IMR-90 (cell line): ENCODE measurements around the gene JPH3. TPM values are rescaled to one million over a fixed set of nuclear protein-coding genes. Genes with fewer than 3 reads are reported as not detected.

Experiments used
- ATAC-seq: fragments of 200-7000 bp; cut with Tn5 transposase; 2 replicates; pipeline ENCODE4 v1.9.1; 2020; ENCODE audit warnings: low read depth, mild to moderate bottlenecking, moderate library complexity
- BruUV-seq: library from RNA; stranded (reverse); fragments of 400-500 nt; replicated peaks from 2 replicates; lab custom pipeline; 2021; lab: Mats Ljungman, UMichigan
- CTCF ChIA-PET: fragments of 300-600 bp; formaldehyde crosslinking; extraction: SDS; loops from one replicate; lab custom pipeline; 2021; ENCODE audit warnings: antibody characterized with exemption; lab: Yijun Ruan, JAX
- POLR2A ChIA-PET: fragments of 300-600 bp; sonication (Branson Sonifier 250); formaldehyde crosslinking; loops from one replicate; lab custom pipeline; 2022; ENCODE audit warnings: antibody characterized with exemption; ENCODE audit not compliant: unreplicated experiment; lab: Charles Lee
- DNase-seq: peaks from one replicate; pipeline ENCODE4 v3.0.0; 2013
- H2AFZ ChIP-seq: replicated peaks from 2 replicates; pipeline ENCODE3; 2013; ENCODE audit warnings: low read length, mild to moderate bottlenecking; ENCODE audit not compliant: poor library complexity
- H2AK5ac ChIP-seq: 2 replicates; pipeline ENCODE4 v1.6.1; 2013; ENCODE audit warnings: low read depth, low read length, inconsistent platforms
- H2AK9ac ChIP-seq: replicated peaks from 2 replicates; pipeline ENCODE3; 2013; ENCODE audit warnings: mild to moderate bottlenecking, low read depth, low read length, moderate library complexity; ENCODE audit not compliant: poor library complexity
- H2BK120ac ChIP-seq: 2 replicates; pipeline ENCODE4 v1.6.1; 2013; ENCODE audit warnings: low read depth, low read length, inconsistent platforms
- H2BK15ac ChIP-seq: 3 replicates; pipeline ENCODE4 v1.6.1; 2013; ENCODE audit warnings: low read depth, low read length, inconsistent platforms
- H2BK20ac ChIP-seq: 2 replicates; pipeline ENCODE4 v1.6.1; 2013; ENCODE audit warnings: low read depth, mild to moderate bottlenecking, inconsistent platforms, low read length, moderate library complexity
- H2BK5ac ChIP-seq: 2 replicates; pipeline ENCODE4 v1.6.1; 2013; ENCODE audit warnings: mild to moderate bottlenecking, low read depth, low read length, inconsistent platforms; ENCODE audit not compliant: poor library complexity, severe bottlenecking
- H3K14ac ChIP-seq: replicated peaks from 2 replicates; pipeline ENCODE4 v1.6.1; 2013; ENCODE audit warnings: low read depth, low read length, inconsistent platforms
- H3K18ac ChIP-seq: 2 replicates; pipeline ENCODE4 v1.6.1; 2013; ENCODE audit warnings: low read depth, low read length, control low read depth
- H3K23ac ChIP-seq: 2 replicates; pipeline ENCODE4 v1.6.1; 2013; ENCODE audit warnings: low read depth, low read length, inconsistent platforms
- H3K27ac ChIP-seq: 2 replicates; pipeline ENCODE4 v1.5.1; 2013; ENCODE audit warnings: mild to moderate bottlenecking, control low read depth, low read length; ENCODE audit not compliant: insufficient read depth
- H3K27me3 ChIP-seq: 2 replicates; pipeline ENCODE4 v1.6.1; 2013; ENCODE audit warnings: low read length; ENCODE audit not compliant: control insufficient read depth, insufficient read depth
- H3K36me3 ChIP-seq: 2 replicates; pipeline ENCODE4 v1.6.1; 2013; ENCODE audit warnings: low read length, mixed read lengths; ENCODE audit not compliant: control insufficient read depth, insufficient read depth
- H3K4ac ChIP-seq: 2 replicates; pipeline ENCODE4 v1.6.1; 2013; ENCODE audit warnings: low read depth, low read length, inconsistent platforms
- H3K4me1 ChIP-seq: 2 replicates; pipeline ENCODE4 v1.6.1; 2013; ENCODE audit warnings: low read length, mixed read lengths; ENCODE audit not compliant: control insufficient read depth, insufficient read depth
- H3K4me2 ChIP-seq: 2 replicates; pipeline ENCODE4 v1.6.1; 2013; ENCODE audit warnings: low read depth, mild to moderate bottlenecking, control low read depth, low read length, moderate library complexity
- H3K4me3 ChIP-seq: 2 replicates; pipeline ENCODE4 v1.5.1; 2013; ENCODE audit warnings: low read depth, mild to moderate bottlenecking, control low read depth, low read length, moderate library complexity; ENCODE audit not compliant: insufficient read depth
- H3K56ac ChIP-seq: 2 replicates; pipeline ENCODE4 v1.6.1; 2013; ENCODE audit warnings: low read length, inconsistent platforms; ENCODE audit not compliant: insufficient read depth; ENCODE audit errors: extremely low read depth
- H3K79me1 ChIP-seq, 2 experiments: 2 replicates each; pipeline ENCODE4 v1.6.1; 2013; ENCODE audit warnings: low read length in 2 of 2, inconsistent platforms in 1 of 2, low read depth in 1 of 2
- H3K9ac ChIP-seq: 2 replicates; pipeline ENCODE4 v1.6.1; 2013; ENCODE audit warnings: low read depth, low read length, control low read depth
- H3K9me1 ChIP-seq: 2 replicates; pipeline ENCODE4 v1.6.1; 2013; ENCODE audit warnings: low read length, inconsistent platforms; ENCODE audit not compliant: insufficient read depth
- H3K9me3 ChIP-seq: 2 replicates; pipeline ENCODE4 v1.6.1; 2013; ENCODE audit warnings: low read length; ENCODE audit not compliant: control insufficient read depth, insufficient read depth
- H4K20me1 ChIP-seq: 2 replicates; pipeline ENCODE4 v1.6.1; 2013; ENCODE audit warnings: low read length, inconsistent platforms; ENCODE audit not compliant: insufficient read depth
- H4K5ac ChIP-seq: 2 replicates; pipeline ENCODE4 v1.6.1; 2013; ENCODE audit warnings: mild to moderate bottlenecking, low read depth, low read length, control low read depth
- H4K8ac ChIP-seq, 2 experiments: 2 replicates each; pipeline ENCODE4 v1.6.1; 2013; ENCODE audit warnings: low read depth in 2 of 2, low read length in 2 of 2, control low read depth in 1 of 2, inconsistent platforms in 1 of 2
- H4K91ac ChIP-seq: 2 replicates; pipeline ENCODE4 v1.6.1; 2013; ENCODE audit warnings: low read depth, low read length, inconsistent platforms; ENCODE audit not compliant: insufficient read depth
- CEBPB ChIP-seq: IDR thresholded peaks from 2 replicates; pipeline ENCODE4 v1.6.1; 2012; ENCODE audit warnings: low read depth, low read length, improper control_type of control experiment
- CHD1 ChIP-seq: IDR thresholded peaks from 2 replicates; pipeline ENCODE4 v1.6.1; 2012; ENCODE audit warnings: low read depth, low read length, improper control_type of control experiment
- ELK1 ChIP-seq: fragments of 150-350 bp; IDR thresholded peaks from 2 replicates; pipeline ENCODE4 v1.6.1; 2016; ENCODE audit warnings: low read depth, mild to moderate bottlenecking, low read length, moderate library complexity, borderline replicate concordance
- MAZ ChIP-seq: IDR thresholded peaks from 2 replicates; pipeline ENCODE4 v1.6.1; 2012; ENCODE audit warnings: low read depth, mild to moderate bottlenecking, low read length, improper control_type of control experiment, moderate library complexity, borderline replicate concordance
- MXI1 ChIP-seq: IDR thresholded peaks from 2 replicates; pipeline ENCODE4 v1.6.1; 2012; ENCODE audit warnings: low read depth, mild to moderate bottlenecking, low read length, moderate library complexity, borderline replicate concordance
- POLR2A ChIP-seq: IDR thresholded peaks from 2 replicates; pipeline ENCODE4 v1.6.1; 2012; ENCODE audit warnings: mild to moderate bottlenecking, low read depth, low read length
- RAD21 ChIP-seq: IDR thresholded peaks from 2 replicates; pipeline ENCODE4 v1.6.1; 2012; ENCODE audit warnings: low read length, improper control_type of control experiment
- RCOR1 ChIP-seq: IDR thresholded peaks from 2 replicates; pipeline ENCODE4 v1.6.1; 2012; ENCODE audit warnings: mild to moderate bottlenecking, low read length, improper control_type of control experiment; ENCODE audit not compliant: insufficient replicate concordance
- SMC3 ChIP-seq: fragments of 150-350 bp; IDR thresholded peaks from 2 replicates; pipeline ENCODE4 v1.6.1; 2016; ENCODE audit warnings: low read depth, mild to moderate bottlenecking, antibody characterized with exemption, low read length, moderate library complexity
- WGBS, 2 experiments: methylation state at CpG; one replicate each; pipeline versions ENCODE4 v1.1.5 to v1.1.7; 2013; ENCODE audit warnings: missing lambda C conversion rate in 2 of 2; ENCODE audit not compliant: insufficient read length in 1 of 2; ENCODE audit errors: extremely low coverage in 2 of 2; 5-methylcytosine and 5-hydroxymethylcytosine counted together
- dilution Hi-C: fragments of 300-500 bp; cut with HindIII; formaldehyde crosslinking; loops from one replicate; pipeline ENCODE4 v1.14.3; 2018; ENCODE audit warnings: low sequenced_read_pairs; ENCODE audit not compliant: unreplicated experiment
- in situ Hi-C: fragments of 300-500 bp; cut with MboI; formaldehyde crosslinking; loops from 3 replicates; pipeline ENCODE4 v1.14.3; 2019; ENCODE audit warnings: low sequenced_read_pairs, inconsistent platforms, mixed read lengths
- intact Hi-C: fragments of 100-400 bp; cut with micrococcal nuclease; formaldehyde crosslinking; loops from 2 replicates; pipeline ENCODE4 v1.10.0; 2022
- polyA plus RNA-seq, 3 experiments: library from polyadenylated mRNA; depleted of rRNA; stranded (reverse); fragments of >200 nt; gene quantifications; 2 replicates each; pipeline ENCODE4 v1.2.3, GENCODE V29; 2012; ENCODE audit warnings: low replicate concordance in 1 of 3
- total RNA-seq: library from RNA; depleted of rRNA; stranded (reverse); fragments of >200 nt; gene quantifications from 2 replicates; pipeline ENCODE4 v1.2.3, GENCODE V29; 2012

JPH3 gene
- total and polyA plus RNA-seq, 2 of the 4 experiments (the other 2 are of a cell fraction), result 0.03 TPM; not detected in 1

GRCh38 chr16:87712184-87712762 lies 110.0 kb downstream of the JPH3 start (continued):
- TF ChIP-seq ELK1 (no peak), CEBPB (no peak)

- CTCF ChIA-PET, result no interaction called here
These were observed 111.3 kb downstream of the JPH3 start for GRCh38 chr16:87713451-87714229.

More at GRCh38 chr16:87713451-87714229, 111.3 kb downstream of the JPH3 start:
- Histone ChIP-seq H3K9me1 (peaks cover 2% of the 10 kb centered on the region), H2BK120ac (no peak overlapping the region), H3K79me1 (no peaks in the 10 kb centered on the region), H4K91ac (no peak overlapping the region), H3K4me3 (no peak overlapping the region), H3K4me1 (no peaks in the 10 kb centered on the region), H3K56ac (no peak overlapping the region), H2AFZ (no peak overlapping the region), H3K27ac (no peak overlapping the region), H3K4ac (no peak overlapping the region), H3K9me3 (no peaks in the 10 kb centered on the region), H4K8ac (no peak overlapping the region), H2BK5ac (no peak overlapping the region), H4K5ac (no peak overlapping the region), H3K18ac (no peak overlapping the region), H2AK9ac (no peak overlapping the region), H3K9ac (no peak overlapping the region), H3K23ac (no peak overlapping the region), H3K14ac (no peak overlapping the region), H2BK20ac (no peak overlapping the region), H3K4me2 (no peak overlapping the region), H4K20me1 (no peaks in the 10 kb centered on the region), H2BK15ac (no peak overlapping the region), H3K27me3 (no peaks in the 10 kb centered on the region), H2AK5ac (no peak overlapping the region), H3K36me3 (peaks cover 30% of the 10 kb centered on the region)
- 94% methylated on average over 9 of the region's 19 CpGs; no CpG with 5 or more reads in 1 of the 2 experiments for WGBS, 2 experiments
- in situ Hi-C loops, result no loop called here
- DNase-seq (no peak), ATAC-seq (no peak)
- BruUV-seq, result no TSS peak
- POLR2A ChIA-PET, result no interaction called here
- dilution Hi-C loops, result no loop called here
- intact Hi-C loops, result no loop called here
- TF ChIP-seq POLR2A, result no peak
- no peak for TF ChIP-seq RAD21
- no peak for TF ChIP-seq CHD1
- no peak for TF ChIP-seq CEBPB
- TF ChIP-seq MAZ, result no peak
- no peak for TF ChIP-seq MXI1
- no peak for TF ChIP-seq SMC3
- TF ChIP-seq RCOR1, result no peak
- no peak for TF ChIP-seq ELK1
